H1 (cell line): ENCODE data around the gene CTNND2. TPM values are rescaled to one million over a fixed set of nuclear protein-coding genes. Genes with fewer than 3 reads are reported as not detected.

Source experiments
- JUND ChIP-seq: IDR thresholded peaks from 2 replicates; pipeline ENCODE4 v1.6.1; 2011; ENCODE audit warnings: mild to moderate bottlenecking, improper control_type of control experiment, low read length
- polyA plus RNA-seq, 7 experiments: library from polyadenylated mRNA; depleted of rRNA in 3 of 7; stranded (reverse) in 5 of 7; unstranded in 2 of 7; fragments of >200 nt in 5 of 7; fragments of 200-250 nt in 2 of 7; gene quantifications; 1 replicate in 5 of 7; 2 replicates in 1 of 7; 4 replicates in 1 of 7; pipeline versions ENCODE4 v1.2.1 to v1.2.3, GENCODE V29; 2011 to 2013; ENCODE audit warnings: missing spikeins in 2 of 7, mixed read lengths in 2 of 7
- total RNA-seq: library from RNA; stranded (reverse); fragmentation: NEBNext Ultra II Directional; extraction: Animal tissue kit (Norgen Biotek cat#: 25700); gene quantifications from 2 replicates; pipeline ENCODE4 v1.2.1, GENCODE V29; 2021
- TF ChIP-seq, protein P1 (sequence below): IDR thresholded peaks from 2 replicates; pipeline ENCODE4 v1.6.1; 2012; ENCODE audit warnings: low read length, inconsistent platforms
- TF ChIP-seq, protein P2 (sequence below): IDR thresholded peaks from 2 replicates; pipeline ENCODE4 v1.6.1; 2011; ENCODE audit warnings: low read depth, mild to moderate bottlenecking, low read length; ENCODE audit not compliant: insufficient read depth

The CTNND2 gene
- total and polyA plus RNA-seq, 2 of the 8 experiments (the other 6 are each of a cell fraction or from before 2014, with no cell fraction given), result 7.4 to 14.2 TPM

DNA sequence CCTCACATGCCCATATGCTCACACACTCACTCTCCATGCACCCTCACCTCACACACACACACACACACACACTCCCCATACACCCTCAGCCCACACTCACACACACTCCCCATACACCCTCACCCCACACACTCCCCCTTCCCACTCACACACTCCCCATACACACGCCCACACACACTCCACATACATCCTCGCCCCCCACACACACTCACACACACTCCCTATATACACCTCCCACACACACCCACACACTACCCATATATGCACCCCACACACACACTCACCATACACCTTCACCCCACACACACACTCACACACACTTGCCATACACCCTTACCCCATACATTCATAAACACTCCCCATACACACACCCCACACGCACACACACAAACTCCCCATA, 592.5 kb downstream of the CTNND2 start (continued):
- TF ChIP-seq, protein P1, sequence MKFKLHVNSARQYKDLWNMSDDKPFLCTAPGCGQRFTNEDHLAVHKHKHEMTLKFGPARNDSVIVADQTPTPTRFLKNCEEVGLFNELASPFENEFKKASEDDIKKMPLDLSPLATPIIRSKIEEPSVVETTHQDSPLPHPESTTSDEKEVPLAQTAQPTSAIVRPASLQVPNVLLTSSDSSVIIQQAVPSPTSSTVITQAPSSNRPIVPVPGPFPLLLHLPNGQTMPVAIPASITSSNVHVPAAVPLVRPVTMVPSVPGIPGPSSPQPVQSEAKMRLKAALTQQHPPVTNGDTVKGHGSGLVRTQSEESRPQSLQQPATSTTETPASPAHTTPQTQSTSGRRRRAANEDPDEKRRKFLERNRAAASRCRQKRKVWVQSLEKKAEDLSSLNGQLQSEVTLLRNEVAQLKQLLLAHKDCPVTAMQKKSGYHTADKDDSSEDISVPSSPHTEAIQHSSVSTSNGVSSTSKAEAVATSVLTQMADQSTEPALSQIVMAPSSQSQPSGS, result no peak
- TF ChIP-seq JUND, result no peak
- TF ChIP-seq, protein P2, sequence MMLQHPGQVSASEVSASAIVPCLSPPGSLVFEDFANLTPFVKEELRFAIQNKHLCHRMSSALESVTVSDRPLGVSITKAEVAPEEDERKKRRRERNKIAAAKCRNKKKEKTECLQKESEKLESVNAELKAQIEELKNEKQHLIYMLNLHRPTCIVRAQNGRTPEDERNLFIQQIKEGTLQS, result no peak
